GM18498 (cell line): ENCODE results near the gene MTHFD1L.

ENCODE experiments used
- ATAC-seq: cut with Tn5 transposase; IDR thresholded peaks from one replicate; pipeline ENCODE4 v1.9.1; 2021; ENCODE audit warnings: mild to moderate bottlenecking, moderate library complexity; ENCODE audit not compliant: unreplicated experiment

The MTHFD1L gene

DNA sequence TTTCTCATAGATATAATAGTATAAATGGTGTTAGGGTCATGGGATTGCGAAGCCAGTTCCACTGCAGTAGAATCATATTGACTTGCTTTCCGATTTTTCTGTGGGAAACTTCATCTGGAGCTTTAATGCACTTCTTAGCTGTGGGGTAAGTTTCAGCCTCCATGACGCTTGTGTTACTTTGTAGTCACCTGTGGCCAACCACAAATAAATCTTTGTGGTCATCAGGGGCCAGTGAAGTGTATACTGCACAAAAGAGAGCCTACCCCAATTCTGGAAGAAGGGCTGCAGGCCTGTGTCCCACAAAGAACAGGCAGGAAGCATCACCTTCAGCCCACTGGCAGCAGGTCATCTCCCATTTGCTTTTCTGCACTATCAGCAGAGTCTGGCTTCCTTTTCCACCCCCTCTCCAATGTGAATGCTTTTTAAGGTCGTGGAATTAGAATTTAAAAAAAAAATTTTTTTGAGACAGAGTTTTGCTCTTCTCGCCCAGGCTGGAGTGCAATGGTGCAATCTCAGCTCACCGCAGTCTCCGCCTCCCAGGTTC is 32.0 kb downstream of the MTHFD1L start:
- ATAC-seq: no peak

GRCh38 chr6:150898399-150899170 is 33.1 kb downstream of the MTHFD1L start:
- no peak for ATAC-seq

DNA sequence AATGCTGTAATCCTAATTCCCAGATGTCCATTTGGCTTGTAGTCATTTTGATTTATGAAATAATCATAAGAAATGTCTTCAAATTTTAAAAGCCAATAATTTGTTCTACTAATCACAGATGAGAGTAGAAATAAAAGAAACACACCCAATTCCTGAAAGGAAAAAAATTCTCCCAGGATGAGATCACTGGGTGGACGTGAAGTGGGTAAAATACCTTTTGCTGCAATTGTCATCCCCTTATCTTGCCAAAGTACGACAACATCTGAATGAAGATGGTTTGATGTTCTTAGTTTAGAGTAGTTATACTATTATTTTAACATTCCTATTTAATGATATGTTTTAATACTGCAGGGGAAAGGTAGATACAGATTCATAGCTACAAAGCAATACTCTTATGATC is 33.7 kb downstream of the MTHFD1L start:
- ATAC-seq: no peak

DNA sequence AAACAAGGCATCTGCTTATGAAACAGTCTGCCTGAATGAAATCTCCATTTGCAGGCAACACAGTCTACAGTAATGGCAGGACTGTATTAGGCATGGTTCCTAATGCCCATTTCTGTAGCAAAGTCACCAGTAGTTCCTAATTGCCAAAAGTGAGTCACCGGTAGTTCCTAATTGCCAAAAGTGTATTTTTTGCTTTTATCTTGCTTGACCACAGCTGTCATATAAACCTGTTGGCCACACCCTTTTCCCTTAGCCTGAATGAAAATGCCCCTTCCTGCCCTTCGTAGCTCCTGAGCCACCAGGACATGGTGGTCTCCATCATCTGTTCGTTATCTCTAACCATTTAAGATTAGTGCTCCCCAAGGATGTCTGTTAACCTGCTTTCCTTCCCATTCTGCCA is 34.5 kb downstream of the MTHFD1L start:
- no peak for ATAC-seq

- no peak for ATAC-seq
These were observed 36.8 kb downstream of the MTHFD1L start for GRCh38 chr6:150902142-150902776.

DNA sequence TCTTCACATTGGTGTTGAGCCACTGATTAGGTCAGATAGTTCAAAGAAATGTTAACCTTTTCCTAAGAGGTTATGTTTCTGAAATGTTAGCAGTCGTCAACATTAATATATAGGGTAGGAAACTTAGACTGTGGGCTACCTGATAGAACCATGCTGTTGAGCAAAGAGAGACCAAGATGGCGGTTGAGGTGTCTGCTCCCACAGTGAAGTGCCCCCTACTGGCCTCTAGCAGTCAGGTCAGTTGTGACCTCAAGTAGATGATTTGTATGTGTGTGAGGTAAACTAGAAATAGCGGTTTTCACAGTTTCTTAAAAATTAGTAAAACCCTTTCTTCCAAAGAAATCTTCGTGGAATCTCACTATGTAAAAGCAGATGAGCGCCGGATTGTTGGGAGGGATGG is 40.3 kb downstream of the MTHFD1L start:
- ATAC-seq: no peak

DNA sequence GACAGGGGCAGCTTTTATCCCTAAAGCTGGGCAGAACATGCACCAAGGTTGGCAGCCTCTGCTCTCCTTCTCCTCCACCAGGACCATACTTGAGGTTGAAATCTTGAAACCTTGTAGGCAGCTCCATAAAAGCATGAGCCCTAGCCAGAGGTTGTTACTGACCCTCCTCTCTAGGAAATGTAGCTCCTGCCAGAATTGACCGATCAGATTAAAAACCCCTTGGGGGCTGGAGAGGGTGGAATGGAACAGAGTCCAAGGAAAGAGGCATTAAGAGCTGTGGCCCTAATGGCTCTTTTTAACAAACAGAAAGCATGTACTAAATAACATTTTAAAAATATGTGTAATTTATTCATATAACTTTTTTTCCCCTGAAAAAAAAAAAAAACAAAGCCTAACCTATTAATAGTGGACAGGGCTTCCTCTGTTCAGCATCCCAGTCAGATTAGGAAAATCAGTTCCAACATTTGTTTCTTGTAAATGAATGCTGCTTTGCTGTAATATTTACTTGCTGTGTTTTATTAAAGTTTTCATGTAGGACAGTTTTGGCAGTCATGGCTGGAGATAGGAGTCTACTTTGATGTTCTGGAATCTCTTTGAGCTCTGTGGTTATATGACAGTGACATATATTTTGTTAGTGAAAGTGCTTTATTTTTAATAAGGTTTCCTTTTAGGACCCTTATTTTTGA is 41.3 kb downstream of the MTHFD1L start:
- ATAC-seq: no peak

- ATAC-seq: no peak
These were observed 41.9 kb downstream of the MTHFD1L start for GRCh38 chr6:150907383-150907782.

DNA sequence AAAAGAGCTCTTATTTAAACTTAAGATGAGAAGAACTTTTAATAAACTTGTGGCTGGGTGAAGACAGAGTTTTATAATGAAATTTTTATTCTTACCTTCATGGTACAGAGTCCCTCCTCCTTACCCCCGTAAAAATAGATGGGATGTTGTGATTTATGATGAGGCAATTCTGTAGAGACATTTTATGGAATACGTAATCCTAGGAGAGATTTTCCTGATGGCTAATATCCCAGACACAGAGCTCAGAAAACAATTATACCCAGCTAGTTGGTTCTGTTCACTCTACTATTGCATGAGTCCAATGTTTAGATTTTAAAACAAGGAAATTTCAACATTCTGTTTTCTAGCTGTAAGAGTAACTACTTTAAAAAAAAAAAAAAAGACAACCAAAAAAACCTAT is 43.4 kb downstream of the MTHFD1L start:
- no peak for ATAC-seq

GRCh38 chr6:150910561-150910960 is 45.1 kb downstream of the MTHFD1L start:
- no peak for ATAC-seq

GRCh38 chr6:150914372-150914771 is 48.9 kb downstream of the MTHFD1L start:
- no peak for ATAC-seq

DNA sequence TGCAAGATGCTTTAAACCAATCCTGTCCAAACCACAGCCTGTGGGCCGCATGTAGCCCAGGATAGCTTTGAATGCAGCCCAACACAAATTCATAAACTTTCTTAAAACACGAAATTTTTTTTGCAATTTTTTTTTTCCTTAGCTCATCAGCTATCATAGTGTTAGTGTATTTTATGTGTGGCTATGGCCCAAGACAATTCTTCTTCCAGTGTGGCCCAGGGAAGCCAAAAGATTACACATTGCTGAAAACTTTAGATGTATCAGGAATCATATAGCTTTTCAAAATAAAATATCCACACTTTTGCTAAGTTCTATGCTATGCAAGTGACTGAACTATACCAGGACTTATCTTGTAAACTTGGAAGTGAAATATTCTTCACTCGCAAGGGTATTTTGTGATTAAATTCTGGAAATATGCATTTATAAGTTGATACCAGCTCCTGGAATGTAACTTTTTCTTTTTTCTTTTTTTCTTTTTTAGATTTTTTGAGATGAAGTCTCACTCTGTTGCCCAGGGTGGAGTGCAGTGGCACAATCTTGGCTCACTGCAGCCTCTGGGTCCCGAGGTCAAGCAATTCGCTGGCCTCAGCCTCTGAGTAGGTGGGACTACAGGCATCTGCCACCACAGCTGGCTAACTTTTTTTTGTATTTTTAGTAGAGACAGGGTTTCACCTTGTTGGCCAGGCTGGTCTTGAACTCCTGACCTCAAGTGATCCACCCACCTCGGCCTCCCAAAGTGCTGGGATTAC is 49.8 kb downstream of the MTHFD1L start:
- no peak for ATAC-seq

DNA sequence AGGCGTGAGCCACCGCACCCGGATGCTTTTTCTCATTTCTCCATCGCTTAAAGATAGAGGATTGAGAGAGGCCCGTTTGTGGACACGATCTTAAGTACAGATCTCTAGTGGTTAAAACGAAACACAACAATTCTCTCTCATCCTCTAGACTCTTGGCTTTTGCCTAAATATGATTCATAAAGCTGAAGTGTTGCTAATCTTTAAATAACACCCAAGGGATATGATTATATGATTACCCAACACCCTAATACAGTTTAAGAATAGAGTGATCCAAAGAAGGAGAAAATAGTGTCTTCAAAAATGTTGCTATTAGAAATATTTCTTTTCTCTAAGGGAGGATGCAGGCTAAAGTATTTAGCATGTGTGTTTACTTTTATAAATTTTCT is 50.4 kb downstream of the MTHFD1L start:
- no peak for ATAC-seq

DNA sequence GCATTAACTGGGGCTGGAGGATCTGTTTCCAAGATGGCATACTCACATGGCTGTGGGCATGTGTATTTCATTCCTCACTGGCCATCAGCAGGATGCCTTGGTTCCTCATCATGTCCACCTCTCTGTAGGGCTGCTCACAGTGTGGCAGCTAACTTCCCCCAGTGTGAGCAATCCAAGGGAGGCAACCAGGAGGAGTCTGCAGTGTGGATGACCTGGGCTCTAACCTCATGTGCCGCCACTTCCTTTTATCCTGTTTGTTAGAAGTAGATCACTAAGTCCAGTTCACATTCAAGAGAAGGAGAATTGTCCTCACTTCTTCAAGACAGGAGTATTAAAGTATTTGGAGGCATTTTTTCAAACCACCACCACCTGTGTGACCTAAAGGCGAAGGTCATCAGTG is 54.4 kb downstream of the MTHFD1L start:
- no peak for ATAC-seq

- ATAC-seq: no peak
These were observed 56.6 kb downstream of the MTHFD1L start for GRCh38 chr6:150922137-150922536.

GRCh38 chr6:150924808-150925589 is 59.5 kb downstream of the MTHFD1L start:
- no peak for ATAC-seq

GRCh38 chr6:150925590-150925928 is 60.1 kb downstream of the MTHFD1L start:
- no peak for ATAC-seq

DNA sequence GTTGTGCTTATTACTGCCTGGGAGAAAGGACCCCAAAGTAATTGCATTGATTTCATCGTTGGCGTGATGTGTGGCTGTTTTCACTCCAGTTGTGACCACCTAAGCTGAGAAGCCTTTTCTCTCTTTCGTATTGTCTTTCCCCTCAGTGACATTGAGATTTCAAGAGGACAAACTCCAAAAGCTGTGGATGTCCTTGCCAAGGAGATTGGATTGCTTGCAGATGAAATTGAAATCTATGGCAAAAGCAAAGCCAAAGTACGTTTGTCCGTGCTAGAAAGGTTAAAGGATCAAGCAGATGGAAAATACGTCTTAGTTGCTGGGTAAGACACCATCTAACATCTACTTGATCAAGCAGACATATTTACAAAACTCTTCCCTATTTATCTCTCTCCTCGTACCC is 60.5 kb downstream of the MTHFD1L start:
- ATAC-seq: no peak

DNA sequence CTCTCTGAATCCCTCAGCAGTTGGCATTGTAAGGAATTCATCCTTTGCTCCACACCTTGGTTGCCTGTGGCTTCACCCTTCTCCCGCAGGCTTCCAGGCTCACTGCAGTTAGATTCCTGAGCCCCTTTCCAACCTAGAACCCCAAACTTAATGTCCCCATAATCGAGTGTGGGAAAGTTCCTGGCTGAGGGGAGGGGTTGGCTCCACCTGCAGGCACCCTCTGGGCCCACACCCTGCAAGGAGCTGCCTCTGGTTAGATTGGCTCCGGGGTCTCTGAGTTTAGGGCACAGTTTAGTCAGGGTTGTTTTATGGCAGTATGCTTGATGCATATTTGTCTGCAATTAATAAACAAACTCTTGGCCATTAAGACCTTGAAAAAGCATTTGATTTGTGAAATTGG is 63.4 kb downstream of the MTHFD1L start:
- no peak for ATAC-seq

DNA sequence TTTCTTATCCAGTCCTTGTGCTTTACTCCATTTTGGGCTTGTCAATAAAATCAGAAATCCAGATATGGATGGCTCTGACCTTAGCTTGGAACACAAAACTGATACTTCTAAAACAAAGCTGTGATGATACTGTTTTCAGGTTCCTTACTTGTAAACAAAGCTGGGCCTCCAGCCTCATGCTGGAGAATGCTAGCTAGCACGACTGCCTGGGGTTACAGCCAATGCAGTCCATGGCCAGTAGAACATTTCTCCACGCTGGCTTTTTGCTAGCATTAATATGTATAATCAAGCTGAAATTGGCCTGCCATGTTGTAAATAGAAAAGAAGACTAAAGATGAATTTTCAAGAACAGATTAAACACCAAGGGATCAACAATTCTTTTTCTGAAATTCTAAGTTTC is 63.9 kb downstream of the MTHFD1L start:
- no peak for ATAC-seq

DNA sequence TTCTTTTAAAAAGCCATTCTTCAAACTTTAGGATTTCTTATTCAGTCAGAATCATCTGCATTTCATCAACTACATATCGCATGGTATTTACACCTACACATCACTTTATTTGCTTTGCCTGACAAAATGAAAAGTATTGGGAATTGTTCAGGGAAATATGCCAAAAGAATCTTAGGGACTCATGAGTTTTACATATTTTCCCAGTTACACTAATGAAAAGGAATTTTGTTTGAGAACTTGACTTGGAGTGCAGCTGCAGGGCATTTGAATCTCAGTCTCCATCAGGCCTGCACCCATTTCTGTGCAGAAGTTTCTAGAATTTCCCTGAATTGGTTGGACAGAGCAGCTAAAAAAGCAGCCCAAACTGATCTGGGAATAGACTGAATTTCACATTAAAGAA is 65.3 kb downstream of the MTHFD1L start:
- ATAC-seq: no peak
